ENCODE data around the gene SAMD4B. TPM values are rescaled to one million over a fixed set of nuclear protein-coding genes. Genes with fewer than 3 reads are reported as not detected.

Gene SAMD4B
- total and polyA plus RNA-seq, 10 donors = 26.7 to 108 (median 80.9) TPM

GRCh38 chr19:39325778-39326665 lies 16.2 kb upstream of the SAMD4B start:
- no peak for DNase-seq
- WGBS, 5 donors = 84 to 87% (median 86%) methylated on average over 16 of the region's 16 CpGs
- Histone ChIP-seq H3K27ac (no peak overlapping the region), H3K4me1 (peaks cover 15 to 71% (median 31%) of the 10 kb centered on the region in 6 donors), H3K4me3 (no peak overlapping the region), H3K27me3 (replicated peaks in 1 of 7) (no peaks in the 10 kb centered on the region), H3K36me3 (peaks cover 0 to 59% (median 31%) of the 10 kb centered on the region in 6 donors), H3K9me3 (no peaks in the 10 kb centered on the region)
- intact Hi-C loops (cut with DNase I; ENCODE audit: low total_unique reads) = loop anchor here (5.0 to 10.0 kb wide), 2 partner anchors 101 to 204 kb away; no protein-coding TSS in a partner anchor
- TF ChIP-seq POLR2AphosphoS5 (IDR thresholded peaks at IDR 0.05) (peak in 1 of 3 donors; percentile 18), POLR2A (IDR thresholded peaks at IDR 0.05) (no peak)
- TF ChIP-seq, protein P1, sequence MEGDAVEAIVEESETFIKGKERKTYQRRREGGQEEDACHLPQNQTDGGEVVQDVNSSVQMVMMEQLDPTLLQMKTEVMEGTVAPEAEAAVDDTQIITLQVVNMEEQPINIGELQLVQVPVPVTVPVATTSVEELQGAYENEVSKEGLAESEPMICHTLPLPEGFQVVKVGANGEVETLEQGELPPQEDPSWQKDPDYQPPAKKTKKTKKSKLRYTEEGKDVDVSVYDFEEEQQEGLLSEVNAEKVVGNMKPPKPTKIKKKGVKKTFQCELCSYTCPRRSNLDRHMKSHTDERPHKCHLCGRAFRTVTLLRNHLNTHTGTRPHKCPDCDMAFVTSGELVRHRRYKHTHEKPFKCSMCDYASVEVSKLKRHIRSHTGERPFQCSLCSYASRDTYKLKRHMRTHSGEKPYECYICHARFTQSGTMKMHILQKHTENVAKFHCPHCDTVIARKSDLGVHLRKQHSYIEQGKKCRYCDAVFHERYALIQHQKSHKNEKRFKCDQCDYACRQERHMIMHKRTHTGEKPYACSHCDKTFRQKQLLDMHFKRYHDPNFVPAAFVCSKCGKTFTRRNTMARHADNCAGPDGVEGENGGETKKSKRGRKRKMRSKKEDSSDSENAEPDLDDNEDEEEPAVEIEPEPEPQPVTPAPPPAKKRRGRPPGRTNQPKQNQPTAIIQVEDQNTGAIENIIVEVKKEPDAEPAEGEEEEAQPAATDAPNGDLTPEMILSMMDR (IDR thresholded peaks at IDR 0.05 in 8 of 11, conservative IDR thresholded peaks at IDR 0.05 in 3 of 11) = no peak

DNA sequence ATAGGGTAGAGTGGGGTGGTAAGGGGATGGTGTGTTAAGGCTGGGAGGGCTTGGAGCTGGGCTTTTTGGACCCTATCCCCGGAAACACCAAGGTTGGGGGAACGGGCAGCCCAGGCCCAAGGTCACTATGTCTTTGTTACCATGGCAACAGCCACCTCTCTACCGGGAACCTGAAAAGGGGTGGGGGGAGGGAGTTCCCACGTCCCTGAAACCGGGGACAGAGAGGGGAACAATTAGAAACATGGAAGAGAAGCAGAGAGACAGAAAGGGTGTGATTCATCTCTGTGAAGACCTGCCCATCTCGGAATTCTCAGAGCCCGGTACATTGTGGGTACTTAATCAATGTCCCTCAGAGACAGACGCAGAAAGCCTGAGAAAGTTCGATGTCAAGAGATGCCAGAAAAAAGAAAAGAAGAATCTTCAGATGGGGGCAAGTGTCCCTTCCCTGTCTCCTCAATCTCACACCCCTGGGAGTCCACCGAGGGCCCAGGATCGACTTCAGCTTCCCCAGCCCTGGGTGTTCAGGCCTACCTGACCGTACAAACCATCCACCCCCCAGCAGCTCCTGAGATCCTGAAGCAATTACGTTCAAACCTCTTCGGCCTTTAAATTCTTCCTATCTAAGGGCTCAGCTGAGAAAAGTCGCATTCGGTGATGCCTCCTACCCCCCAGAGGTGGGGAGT lies 14.7 kb upstream of the SAMD4B start:
- Histone ChIP-seq H3K27ac (peak overlapping the region in 4 of 8 donors; percentile 8 to 51 (median 27)), H3K4me1 (peaks cover 15 to 79% (median 45%) of the 10 kb centered on the region in 6 donors), H3K4me3 (peak overlapping the region in 1 of 8 donors; percentile 8), H3K9me3 (no peaks in the 10 kb centered on the region), H3K36me3 (peaks cover 0 to 74% (median 37%) of the 10 kb centered on the region in 6 donors), H3K27me3 (replicated peaks in 1 of 7) (no peaks in the 10 kb centered on the region)
- no peak for TF ChIP-seq POLR2A (IDR thresholded peaks at IDR 0.05)
- TF ChIP-seq, protein P1 (IDR thresholded peaks at IDR 0.05 in 8 of 11, conservative IDR thresholded peaks at IDR 0.05 in 3 of 11) = no peak
- no peak for TF ChIP-seq POLR2AphosphoS5 (IDR thresholded peaks at IDR 0.05)
- intact Hi-C loops (cut with DNase I; ENCODE audit: low total_unique reads) = loop anchor here (5.0 to 10.0 kb wide), 2 partner anchors 103 to 205 kb away; no protein-coding TSS in a partner anchor
- WGBS, 5 donors = 72 to 81% (median 74%) methylated on average over 16 of the region's 16 CpGs
- no peak for DNase-seq

DNA sequence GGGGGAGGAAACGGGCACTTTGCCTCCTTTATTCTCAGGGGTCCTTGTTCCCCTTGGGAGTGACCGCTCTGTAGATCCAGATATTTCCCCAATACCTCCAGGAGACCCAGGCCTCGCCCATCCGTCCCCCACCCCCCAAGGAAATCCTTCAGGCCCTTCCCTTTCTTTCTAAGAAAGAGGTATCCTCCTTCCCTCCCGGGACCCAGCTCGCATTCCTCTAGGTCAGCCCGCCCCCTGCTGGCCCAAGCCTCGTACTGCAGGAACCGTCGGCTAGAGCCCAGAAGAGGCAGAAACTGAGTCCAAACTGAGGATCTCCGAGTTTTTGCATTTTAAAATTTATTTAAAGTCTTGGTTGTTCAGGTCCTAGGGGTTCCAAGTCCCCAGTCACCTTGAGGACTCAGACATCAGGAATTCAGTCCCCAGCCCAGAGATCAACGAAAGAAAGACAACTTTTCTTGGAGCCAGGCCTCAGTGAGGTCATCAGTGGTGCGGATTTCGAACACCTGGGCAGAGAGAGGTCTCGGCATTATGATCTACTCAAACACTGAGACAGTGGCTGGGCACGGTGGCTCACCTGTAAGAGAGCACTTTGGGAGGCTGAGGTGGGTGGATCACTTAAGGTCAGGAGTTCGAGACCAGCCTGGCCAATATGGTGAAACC lies 14.0 kb upstream of the SAMD4B start:
- WGBS, 5 donors = 33 to 40% (median 38%) methylated on average over 16 to 17 of the region's 17 CpGs
- Histone ChIP-seq H3K36me3 (peaks cover 0 to 81% (median 40%) of the 10 kb centered on the region in 6 donors), H3K9me3 (no peaks in the 10 kb centered on the region), H3K27me3 (replicated peaks in 1 of 7) (no peaks in the 10 kb centered on the region), H3K27ac (peak overlapping the region in 3 of 8 donors; percentile 10 to 51 (median 12)), H3K4me3 (peak overlapping the region in 1 of 8 donors; percentile 8), H3K4me1 (peaks cover 18 to 86% (median 52%) of the 10 kb centered on the region in 6 donors)
- DNase-seq = peak; percentile 95
- TF ChIP-seq POLR2A (IDR thresholded peaks at IDR 0.05) = no peak
- peak in 2 of 3 donors; percentile 52 to 61 for TF ChIP-seq POLR2AphosphoS5 (IDR thresholded peaks at IDR 0.05)
- TF ChIP-seq, protein P1 (IDR thresholded peaks at IDR 0.05 in 8 of 11, conservative IDR thresholded peaks at IDR 0.05 in 3 of 11) = peak; percentile 85 to 99 (median 95)
- intact Hi-C loops (cut with DNase I; ENCODE audit: low total_unique reads) = loop anchor here (5.0 to 10.0 kb wide), 2 partner anchors 103 to 206 kb away; no protein-coding TSS in a partner anchor
